HG03571 (cell line): ENCODE data around the gene GPHN.

Experiments used
- ATAC-seq: cut with Tn5 transposase; IDR thresholded peaks from one replicate; pipeline ENCODE4 v1.9.1; 2021; ENCODE audit not compliant: unreplicated experiment

Gene GPHN

DNA sequence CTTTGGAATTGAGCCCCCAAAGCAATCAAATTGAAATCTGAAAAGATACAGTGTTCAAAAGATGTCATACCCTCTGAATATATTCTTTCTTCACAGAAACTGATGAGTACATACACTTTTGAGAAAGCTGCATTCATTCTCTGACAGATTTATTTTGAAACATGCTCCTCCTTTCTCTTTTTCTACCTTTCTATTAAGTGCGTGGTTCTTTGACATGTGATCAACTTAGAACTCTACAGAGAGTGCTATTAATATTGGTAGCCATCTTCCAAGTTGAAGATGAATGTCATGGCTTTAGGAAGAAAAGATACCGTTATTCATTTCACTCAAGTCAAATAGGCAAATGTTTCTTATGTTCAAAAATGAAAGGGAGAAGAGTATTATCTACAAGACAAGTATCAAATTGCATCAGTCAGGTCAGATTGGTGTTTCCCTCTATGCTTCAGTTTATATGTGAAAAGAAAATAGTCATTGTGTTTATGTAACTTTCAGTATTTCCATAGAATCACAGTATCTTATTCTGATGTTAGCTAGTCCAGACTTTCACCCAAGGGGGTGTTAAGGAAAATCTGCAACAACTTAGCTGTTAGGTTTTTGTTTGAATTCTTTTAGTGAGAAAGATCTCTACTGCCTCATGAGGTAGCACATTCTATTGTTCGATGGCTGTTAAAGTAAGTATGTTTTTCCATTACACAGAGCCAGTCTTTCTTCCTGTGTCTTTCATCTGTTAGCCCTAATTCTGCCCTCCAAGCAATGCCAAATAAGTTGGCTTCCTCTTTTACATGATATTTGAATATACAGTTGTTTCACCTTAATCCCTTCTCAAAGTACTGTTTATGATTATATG lies 625.9 kb downstream of the GPHN start:
- ATAC-seq, result no peak

DNA sequence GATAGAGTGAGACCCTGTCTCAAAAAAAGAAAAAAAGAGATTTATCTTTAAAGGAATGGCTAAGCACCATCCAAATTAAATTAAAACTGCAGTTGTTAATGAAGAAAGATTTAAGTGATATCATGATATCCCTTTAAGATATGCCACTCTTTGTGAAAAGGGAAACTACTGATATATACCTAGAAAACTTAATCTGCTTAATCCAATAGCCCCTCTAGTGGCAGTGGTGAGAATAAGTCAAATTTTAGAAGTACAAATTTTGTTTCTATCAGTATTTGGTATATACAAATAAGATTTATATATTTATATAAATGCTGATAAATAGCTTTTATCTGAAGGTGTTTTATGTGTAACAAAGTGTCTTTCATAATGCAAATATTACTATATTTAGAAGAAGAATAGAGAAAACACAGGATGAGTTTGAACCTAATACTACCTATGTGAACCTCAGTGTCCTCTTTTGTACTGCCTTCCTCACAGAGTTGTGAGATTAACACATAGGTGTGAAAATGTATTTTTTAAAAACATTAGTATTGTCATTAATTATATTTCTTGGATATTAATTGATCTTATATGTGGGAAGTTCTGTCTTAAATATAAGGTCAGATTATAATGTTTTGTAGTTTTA lies 629.9 kb downstream of the GPHN start:
- no peak for ATAC-seq

DNA sequence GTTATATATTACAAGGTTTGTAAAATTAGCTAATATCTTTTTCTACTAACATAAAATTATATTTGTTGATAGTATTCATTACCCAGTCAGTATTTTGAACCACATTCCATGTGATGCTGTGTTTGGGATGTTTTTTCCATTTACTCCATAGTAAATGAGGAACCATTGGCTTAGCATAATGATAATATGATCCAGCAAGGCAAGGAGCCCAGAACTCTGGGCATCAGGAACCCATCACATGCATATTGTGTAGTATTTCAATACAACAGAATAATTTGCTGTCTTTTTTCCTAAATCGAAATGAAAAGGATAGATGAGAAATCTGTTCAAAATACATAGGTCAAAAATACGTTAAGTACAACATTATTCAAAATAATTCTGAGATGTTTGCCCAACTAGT lies 632.6 kb downstream of the GPHN start:
- ATAC-seq, result no peak

DNA sequence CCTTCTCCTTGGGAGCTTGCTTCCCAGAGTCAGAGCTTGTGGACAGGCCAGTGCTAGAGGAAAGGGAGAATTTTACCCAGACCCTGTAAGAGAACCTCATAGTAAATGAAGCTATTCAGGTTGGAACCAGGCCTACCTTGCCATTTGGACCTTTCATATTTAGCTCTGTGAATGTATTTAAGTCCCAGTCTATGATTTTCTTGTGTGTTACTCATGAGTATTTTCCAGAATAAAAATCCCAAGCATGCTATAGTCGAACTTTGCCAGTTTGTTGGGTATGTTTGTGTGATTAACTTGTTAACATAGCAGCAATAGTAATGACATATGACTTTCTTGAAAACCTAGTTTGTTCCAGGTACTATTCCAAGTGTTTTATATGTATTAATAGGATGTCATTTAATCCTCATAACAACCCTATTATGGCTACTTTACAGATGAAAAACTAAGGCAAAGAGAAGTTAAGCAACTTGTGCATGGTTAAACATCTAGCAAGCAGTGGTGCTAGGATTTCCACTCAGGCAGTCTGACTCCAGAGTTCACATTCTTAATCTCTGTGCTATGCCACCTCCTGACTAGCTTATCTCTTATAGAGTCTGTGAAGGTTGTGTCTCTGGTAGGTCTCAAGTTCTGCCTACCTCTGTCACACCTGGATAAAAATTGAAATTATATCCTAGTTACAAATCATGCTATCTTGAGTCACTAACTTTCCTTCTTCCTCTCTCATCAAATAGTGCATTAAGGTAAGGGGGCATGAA lies 633.4 kb downstream of the GPHN start:
- no peak for ATAC-seq

DNA sequence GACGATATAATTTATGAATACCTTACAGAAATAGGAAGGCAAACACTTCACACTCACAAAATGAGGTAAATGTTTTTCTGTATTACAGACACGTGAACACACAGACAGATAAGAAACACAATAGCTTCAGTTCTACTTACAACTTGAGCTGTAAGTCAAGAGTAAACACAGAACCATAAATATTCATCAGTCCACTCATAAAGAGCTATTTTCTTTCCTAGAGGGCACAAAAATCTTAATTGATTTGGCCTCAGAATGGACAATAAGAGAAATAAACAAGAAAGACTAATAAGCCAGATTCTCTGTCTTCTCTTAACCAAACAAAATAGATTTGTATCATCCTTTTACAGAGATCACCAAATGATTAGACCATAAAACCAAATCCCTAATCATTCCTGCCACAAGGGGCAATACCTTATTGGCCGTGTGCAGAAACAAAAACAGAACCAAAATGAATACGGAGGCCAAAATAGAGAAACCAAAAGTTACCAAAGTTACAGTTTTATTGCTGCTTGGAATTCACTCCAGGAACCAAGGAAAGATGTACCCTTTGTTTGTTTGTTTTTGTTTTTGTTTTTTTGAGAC lies 643.2 kb downstream of the GPHN start:
- ATAC-seq, result no peak

DNA sequence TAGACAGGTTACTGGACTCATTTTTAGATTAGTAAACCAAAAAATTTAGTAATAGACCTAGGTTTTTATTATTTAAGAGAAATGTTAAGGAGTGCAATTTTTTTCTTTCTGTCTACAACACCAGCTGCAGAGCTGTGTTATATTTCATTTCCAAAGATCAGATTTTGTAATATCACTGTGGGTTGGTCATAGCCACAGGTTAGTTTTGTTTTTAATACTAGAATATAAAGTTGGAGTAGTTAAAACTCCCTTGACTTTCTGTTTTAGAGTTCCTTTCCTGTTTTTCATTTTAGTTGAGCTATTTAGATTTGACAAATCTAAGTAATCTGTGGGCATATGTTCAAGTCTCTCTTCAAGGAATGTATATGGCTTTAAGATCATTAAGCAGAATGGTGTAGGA lies 650.6 kb downstream of the GPHN start:
- ATAC-seq, result no peak

DNA sequence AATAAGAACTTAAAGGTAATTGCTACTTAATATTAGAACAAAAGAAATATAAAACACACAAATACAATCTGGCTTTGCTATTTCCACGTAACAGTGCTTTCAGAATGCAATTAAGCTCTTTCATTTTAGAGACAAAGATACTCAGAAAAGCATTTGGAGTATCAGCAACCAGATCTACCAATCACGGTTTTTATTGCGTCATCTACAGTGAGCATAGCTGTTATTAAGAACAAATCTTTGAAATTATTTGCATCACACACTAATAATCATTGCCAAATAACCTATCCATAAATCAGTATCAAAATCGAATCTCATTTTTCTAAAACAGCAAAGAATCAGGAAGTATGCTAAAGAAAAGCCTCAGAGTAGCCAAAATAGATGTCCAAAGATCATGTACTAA lies 654.4 kb downstream of the GPHN start:
- ATAC-seq, result no peak

DNA sequence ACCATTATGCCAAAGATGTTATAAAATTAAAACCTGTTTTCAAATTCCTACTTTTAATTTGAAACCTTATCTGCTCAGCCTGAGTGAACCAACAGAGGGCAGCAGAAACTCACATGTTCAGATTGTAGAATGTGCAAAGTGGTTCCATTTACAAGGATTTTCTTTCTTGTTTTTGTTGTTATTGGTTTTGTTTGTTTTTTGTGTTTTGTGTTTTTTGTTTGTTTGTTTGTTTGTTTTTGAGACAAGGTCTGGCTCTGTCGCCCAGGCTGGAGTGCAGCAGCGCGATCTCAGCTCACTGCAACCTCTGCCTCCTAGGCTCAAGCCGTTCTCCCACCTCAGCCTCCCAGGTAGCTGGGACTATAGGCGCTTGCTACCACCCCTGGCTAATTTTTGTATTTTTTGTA lies 658.5 kb downstream of the GPHN start:
- no peak for ATAC-seq

DNA sequence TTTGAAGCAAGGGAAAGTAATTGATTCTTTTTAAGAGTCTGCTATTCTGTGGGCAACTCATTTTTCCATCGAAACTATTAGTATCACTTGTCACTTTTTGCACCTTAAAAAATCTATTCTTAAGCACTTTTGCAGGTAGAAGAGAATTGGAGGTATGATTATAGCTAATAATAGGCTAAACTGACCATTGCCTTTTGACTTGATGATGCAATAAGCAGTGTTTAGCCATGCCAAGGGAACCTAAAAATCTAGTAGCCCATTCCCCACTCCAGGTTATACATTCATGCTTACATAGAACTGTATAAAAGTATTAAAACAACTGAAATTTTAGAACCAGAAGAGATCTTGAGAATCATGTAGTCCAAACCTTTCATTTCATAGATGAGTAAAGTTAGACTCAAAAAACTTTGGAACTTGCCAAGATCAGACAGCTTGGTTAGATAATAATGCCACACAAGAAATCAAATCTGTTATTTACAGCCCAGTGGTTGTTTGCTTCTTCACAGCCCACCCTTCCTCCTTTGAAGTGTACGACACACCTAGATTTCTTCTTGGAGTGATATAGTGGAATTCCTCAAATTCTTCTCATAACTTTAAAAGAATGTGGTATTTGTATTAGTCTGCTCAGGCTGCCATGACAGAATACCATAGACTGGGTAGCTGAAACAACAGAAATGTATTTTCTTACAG lies 659.6 kb downstream of the GPHN start:
- no peak for ATAC-seq

DNA sequence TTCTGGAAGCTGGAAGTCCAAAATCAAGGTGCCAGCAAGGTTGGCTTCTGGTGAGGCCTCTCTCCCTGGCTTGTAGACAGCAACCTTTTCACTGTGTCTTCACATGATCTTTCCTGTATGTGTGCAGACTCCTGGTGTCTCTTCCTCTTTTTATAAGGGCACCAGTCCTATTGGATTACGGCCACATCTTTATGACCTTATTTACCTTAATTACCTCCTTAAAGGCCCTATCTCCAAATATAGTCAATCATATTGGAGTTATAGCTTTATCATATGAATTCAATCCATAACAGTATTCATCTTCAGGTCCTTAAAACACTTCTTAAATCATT lies 660.1 kb downstream of the GPHN start:
- ATAC-seq, result no peak

DNA sequence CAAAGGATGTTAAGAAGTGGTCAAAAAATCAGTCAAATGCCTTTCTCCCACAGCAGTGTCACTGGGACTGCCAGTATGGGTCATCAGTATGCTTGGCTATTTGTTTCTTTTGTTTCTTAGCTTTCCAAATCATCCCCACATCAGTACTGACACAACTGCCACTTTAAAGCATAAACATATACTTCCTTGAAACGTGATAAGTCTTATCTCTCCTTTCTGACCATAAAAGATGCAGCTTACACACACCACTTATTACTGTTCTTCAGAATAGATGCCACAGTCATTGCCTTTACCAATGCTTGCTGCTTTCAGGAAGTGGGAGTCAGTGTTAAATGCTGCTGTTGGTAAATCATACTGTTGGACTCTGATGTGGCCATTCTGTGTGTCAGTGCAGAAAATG lies 662.7 kb downstream of the GPHN start:
- no peak for ATAC-seq

DNA sequence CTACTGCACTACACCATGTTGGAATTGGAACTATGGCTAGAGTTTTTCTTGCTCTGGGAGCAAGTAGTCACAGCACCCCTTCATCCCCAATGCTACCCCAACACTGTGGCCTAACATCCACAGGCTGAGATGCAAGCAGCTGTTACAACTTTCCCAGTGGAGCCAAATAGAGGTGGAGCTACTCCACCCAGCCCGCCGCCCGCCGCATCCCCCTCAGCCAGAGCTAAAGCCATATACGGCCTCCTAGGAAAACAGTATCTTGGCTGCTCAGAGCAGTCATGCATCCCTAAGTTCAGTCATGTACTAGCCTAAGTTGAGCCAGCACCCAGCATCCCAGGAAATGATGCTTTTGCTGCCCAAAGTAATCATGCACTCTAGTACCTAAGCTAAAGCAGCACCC lies 664.1 kb downstream of the GPHN start:
- no peak for ATAC-seq

DNA sequence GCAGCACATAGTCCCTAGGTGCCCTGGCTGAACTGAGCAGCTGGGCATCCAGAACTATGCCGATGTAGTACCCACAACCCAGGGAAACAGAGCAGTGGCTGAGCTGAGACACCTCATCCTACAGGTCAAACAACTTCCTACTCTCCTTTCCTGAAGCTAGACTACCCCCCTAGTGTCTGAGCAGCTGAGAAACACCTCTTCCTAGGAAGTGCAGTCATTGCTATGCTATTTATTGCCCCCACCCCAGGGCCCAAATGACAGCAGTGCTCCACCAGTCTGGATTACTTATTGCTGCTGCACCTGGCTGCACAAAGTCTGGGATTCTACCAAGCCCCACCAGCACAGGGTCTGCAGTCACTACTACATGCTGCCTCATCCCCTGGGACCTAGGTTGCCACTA lies 664.6 kb downstream of the GPHN start:
- no peak for ATAC-seq

DNA sequence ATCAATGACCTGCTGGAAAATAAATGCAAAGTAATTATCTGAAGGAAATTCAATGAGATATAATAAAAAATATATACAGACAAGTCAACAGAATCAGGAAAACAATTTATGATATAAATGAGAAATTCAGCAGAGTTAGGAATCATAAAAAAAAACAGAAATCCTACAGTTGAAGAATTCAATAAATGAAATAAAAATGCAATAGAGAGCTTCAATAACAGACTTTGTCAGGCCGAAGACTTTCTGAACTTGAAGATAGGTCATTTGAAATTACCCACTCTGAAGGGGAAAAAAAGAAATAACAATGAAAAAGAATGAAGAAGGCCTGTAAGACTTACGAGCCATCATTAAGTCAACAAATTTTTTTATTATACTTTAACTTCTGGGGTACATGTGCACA lies 665.8 kb downstream of the GPHN start:
- no peak for ATAC-seq

DNA sequence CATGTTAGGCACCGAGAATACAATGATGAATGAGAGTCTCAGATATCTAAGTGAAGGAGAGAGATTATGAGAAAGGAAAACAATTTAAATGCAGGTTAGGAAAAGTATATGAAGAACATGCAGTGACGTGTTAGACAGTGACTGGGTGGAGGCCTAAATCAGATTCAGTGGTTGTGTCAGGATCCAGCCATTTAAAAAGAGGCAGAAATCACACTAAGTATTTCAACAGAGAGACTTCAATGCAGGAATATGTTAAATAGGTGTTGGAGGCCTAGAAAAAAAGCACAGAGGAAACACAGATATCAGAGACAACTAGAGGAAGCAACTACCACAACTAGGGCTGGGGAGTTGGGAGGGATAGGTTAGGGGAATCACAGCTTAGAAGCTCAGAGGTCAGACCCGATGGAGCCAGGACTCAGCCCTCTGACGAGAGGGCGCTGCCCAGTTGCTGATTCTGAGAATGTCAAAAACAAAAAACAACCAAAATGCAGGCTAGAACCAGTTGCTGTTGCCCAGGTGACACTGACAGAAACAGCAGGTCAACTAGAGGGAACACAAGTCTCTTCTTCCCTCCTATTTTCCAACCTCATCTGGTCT lies 678.3 kb downstream of the GPHN start:
- ATAC-seq, result no peak

DNA sequence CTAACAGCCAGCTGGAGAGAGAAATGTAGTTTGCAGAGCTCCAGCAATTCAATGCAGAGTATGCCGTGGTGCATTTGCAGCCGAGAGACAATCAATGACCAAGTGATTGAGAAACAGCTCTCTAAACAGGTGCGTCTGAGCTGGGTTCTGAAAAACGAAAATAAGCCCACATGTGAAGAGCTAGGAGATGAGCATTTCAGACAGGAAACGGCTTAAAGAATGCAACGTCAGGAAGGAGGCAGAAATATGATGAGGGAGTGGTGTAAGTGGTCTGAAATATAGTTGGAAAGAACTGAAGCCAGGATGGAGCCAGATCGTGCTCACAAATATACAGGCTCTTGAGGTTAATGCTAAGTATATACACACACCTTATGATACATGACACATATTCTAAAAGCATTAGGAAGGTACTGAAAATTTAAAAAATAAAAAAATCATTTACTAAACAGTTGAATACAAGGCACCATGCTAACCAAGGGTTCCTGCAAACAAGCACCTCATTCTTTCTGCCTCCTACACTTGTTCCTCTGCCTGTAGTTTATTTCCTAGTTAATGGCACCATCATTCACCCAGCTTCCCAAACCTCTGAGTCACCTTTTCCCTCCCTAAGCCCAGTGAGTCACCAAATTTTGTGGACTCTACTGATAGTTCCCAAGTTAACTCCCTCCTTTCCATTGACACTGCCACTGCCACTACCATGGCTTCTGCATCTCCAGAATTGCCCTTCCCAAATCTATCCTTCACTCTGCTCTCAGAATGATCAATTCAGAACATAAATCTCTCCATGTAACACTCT lies 679.0 kb downstream of the GPHN start:
- ATAC-seq, result no peak

DNA sequence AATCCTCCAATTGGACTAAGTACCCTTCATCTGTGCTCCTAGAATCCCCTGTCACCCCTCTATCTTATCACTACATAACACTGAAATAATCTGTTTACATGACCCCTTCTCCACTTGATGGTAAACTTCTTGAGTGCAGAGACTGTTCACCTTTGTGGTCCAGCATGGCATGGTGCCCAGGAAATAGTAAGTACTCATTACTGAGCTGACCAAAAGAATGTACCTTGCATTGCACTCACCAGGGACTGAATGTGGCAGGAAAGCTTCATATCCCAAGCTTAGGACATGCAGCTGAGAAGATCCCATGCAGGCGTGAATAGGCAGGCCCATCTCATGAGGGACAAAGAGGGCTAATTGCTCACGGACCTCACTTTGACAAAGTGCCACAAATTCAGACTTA lies 679.9 kb downstream of the GPHN start:
- no peak for ATAC-seq

DNA sequence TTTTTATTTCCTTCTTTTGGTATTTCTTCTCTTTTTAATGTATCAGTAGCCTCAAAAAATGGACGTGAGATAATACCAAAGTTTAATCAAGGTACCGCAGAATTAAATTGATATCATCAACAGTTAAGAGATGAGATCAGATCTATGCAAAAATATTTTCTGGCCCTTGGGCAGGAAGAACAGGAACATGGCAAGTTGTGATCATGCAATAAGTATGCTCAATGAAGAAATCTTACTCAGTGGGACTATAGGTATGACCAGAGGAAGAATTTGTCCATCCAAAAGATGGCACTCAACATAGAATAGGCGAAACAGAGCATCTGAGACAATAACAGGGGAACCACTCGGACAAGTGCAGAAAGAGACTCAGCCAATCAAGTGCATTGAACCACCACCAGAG lies 680.4 kb downstream of the GPHN start:
- ATAC-seq, result no peak

DNA sequence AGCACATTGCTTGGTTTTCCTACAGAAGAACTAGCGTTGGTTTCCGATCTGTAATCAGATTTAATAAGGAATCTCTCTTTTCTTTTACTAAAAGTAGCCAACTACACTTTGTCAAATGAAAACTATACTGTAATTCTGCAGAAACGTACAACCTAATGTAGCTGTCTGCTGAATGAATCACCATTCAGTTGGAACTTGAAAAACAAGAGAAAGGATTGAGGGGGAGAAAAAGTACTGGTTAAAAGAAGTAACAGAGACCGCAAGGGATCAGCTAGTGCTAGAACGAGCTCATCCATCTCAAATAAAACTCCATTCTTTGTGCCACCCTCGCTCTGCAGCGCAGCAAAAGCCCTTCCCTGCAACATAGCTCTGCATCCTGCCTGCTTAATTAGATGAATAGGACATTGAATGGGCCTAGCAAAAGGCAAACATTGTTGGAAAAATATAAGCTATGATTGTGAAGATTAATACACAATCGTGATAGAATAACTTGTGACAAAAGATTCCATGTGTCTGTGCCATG lies 683.9 kb downstream of the GPHN start:
- no peak for ATAC-seq

DNA sequence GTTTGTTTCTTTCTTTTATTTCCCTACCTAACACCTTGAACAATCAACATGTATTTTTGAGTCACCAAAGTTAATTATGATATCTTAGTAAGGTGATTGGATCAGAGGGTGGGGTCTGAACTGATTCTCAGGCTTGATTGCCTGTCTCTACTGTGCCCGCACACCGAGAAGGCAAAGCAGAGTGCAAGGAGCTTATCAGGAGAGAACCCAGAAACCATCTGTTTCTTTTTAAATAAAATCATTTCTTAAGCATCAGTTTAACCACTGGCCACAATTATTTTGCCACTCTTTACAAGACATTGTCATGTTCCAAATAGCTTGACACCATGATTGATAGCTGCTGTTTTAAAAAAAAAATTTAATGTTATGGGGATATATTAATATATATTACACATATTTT lies 684.4 kb downstream of the GPHN start:
- ATAC-seq, result no peak
